ENCODE results near the gene CPT2.
"Not testable (repeated sequence)": the region's sequence is repeated elsewhere in the genome, so short reads cannot be mapped to it uniquely, and the experiment has no call there.

The CPT2 gene

GRCh38 chr1:53180226-53180625, 16.4 kb upstream of the CPT2 start:
- no peak for FAIRE-seq
- TF ChIP-seq POLR2AphosphoS5 (IDR thresholded peaks at IDR 0.05; ENCODE audit: low read depth, low read length) (no peak), SPI1 (IDR thresholded peaks at IDR 0.05; ENCODE audit: low read depth, low read length) (no peak), POLR2A (IDR thresholded peaks at IDR 0.05; ENCODE audit: low read depth, low read length) (no peak), TAF1 (IDR thresholded peaks at IDR 0.05; ENCODE audit: low read depth, low read length) (no peak), PAX5 (IDR thresholded peaks at IDR 0.05; ENCODE audit: insufficient read depth, low read length, severe bottlenecking) (no peak), POU2F2 (IDR thresholded peaks at IDR 0.05; ENCODE audit: low read depth, low read length) (no peak)
- DNase-seq (ENCODE audit: insufficient read length, low spot score), result no peak

GRCh38 chr1:53180951-53181350, 15.7 kb upstream of the CPT2 start:
- DNase-seq (ENCODE audit: insufficient read length, low spot score) (no peak), FAIRE-seq (no peak)
- TF ChIP-seq POLR2AphosphoS5 (IDR thresholded peaks at IDR 0.05; ENCODE audit: low read depth, low read length) (no peak), POLR2A (IDR thresholded peaks at IDR 0.05; ENCODE audit: low read depth, low read length) (no peak), POU2F2 (IDR thresholded peaks at IDR 0.05; ENCODE audit: low read depth, low read length) (no peak), SPI1 (IDR thresholded peaks at IDR 0.05; ENCODE audit: low read depth, low read length) (no peak), TAF1 (IDR thresholded peaks at IDR 0.05; ENCODE audit: low read depth, low read length) (no peak), PAX5 (IDR thresholded peaks at IDR 0.05; ENCODE audit: insufficient read depth, low read length, severe bottlenecking) (no peak)

DNA sequence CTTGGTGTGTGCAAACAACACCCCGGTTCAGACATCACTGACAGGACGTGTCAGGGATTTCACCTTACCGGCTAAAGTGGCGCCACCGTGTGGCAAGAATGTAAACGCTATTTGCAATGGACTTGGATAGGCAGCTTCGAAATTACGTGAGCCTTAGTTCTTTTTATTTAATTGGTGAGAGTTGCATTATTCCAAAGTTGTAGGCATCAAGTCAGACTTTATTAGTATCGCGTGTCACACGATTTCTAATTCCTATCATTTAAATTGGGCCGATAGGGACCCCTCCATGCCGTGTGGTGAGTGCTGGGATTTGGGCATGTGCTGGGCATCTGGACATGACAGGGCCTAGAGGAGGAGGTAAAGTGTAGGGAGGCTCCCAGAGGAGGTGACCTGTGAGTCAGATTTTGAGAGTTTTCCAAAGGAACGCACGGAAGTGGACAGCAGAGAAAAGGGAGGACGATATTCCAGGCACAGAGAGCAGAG, 14.5 kb upstream of the CPT2 start:
- peak; percentile 91 for FAIRE-seq

GRCh38 chr1:53182716-53183094, 13.9 kb upstream of the CPT2 start:
- no peak for TF ChIP-seq POLR2A (IDR thresholded peaks at IDR 0.05; ENCODE audit: low read depth, low read length)
- TF ChIP-seq POU2F2 (IDR thresholded peaks at IDR 0.05; ENCODE audit: low read depth, low read length), result no peak
- no peak for TF ChIP-seq TAF1 (IDR thresholded peaks at IDR 0.05; ENCODE audit: low read depth, low read length)
- no peak for TF ChIP-seq POLR2AphosphoS5 (IDR thresholded peaks at IDR 0.05; ENCODE audit: low read depth, low read length)
- no peak for TF ChIP-seq PAX5 (IDR thresholded peaks at IDR 0.05; ENCODE audit: insufficient read depth, low read length, severe bottlenecking)
- no peak for TF ChIP-seq SPI1 (IDR thresholded peaks at IDR 0.05; ENCODE audit: low read depth, low read length)
- DNase-seq (ENCODE audit: insufficient read length, low spot score) (no peak), FAIRE-seq (no peak)

More for the DNA sequence above, 14.5 kb upstream of the CPT2 start:
- TF ChIP-seq POLR2AphosphoS5 (IDR thresholded peaks at IDR 0.05; ENCODE audit: low read depth, low read length) (no peak), POLR2A (IDR thresholded peaks at IDR 0.05; ENCODE audit: low read depth, low read length) (no peak), TAF1 (IDR thresholded peaks at IDR 0.05; ENCODE audit: low read depth, low read length) (no peak), PAX5 (IDR thresholded peaks at IDR 0.05; ENCODE audit: insufficient read depth, low read length, severe bottlenecking) (no peak), SPI1 (IDR thresholded peaks at IDR 0.05; ENCODE audit: low read depth, low read length) (no peak), POU2F2 (IDR thresholded peaks at IDR 0.05; ENCODE audit: low read depth, low read length) (no peak)
- peak; percentile 54 for DNase-seq (ENCODE audit: insufficient read length, low spot score)

- FAIRE-seq (no peak), DNase-seq (ENCODE audit: insufficient read length, low spot score) (no peak)
- TF ChIP-seq PAX5 (IDR thresholded peaks at IDR 0.05; ENCODE audit: insufficient read depth, low read length, severe bottlenecking) (no peak), POLR2A (IDR thresholded peaks at IDR 0.05; ENCODE audit: low read depth, low read length) (no peak), POLR2AphosphoS5 (IDR thresholded peaks at IDR 0.05; ENCODE audit: low read depth, low read length) (no peak), TAF1 (IDR thresholded peaks at IDR 0.05; ENCODE audit: low read depth, low read length) (no peak), SPI1 (IDR thresholded peaks at IDR 0.05; ENCODE audit: low read depth, low read length) (no peak), POU2F2 (IDR thresholded peaks at IDR 0.05; ENCODE audit: low read depth, low read length) (no peak)
Observed at GRCh38 chr1:53183095-53183990, 13.3 kb upstream of the CPT2 start.

DNA sequence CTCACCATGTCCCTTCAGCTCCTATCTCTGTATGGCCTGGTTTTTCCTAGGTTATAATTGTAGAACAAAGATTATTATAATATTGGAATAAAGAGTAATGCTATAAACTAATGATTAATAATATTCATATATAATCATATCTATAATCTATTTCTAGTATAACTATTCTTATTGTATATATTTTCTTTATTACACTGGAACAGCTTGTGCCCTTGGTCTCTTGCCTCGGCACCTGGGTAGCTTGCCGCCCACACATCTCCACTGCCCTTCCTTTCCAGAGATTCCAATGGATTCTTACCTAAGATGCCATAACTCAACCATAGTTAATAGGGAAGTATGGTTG, 10.7 kb upstream of the CPT2 start:
- not testable (repeated sequence) for FAIRE-seq; DNase-seq (ENCODE audit: insufficient read length, low spot score)

GRCh38 chr1:53186533-53186932, 10.1 kb upstream of the CPT2 start:
- no peak for TF ChIP-seq TAF1 (IDR thresholded peaks at IDR 0.05; ENCODE audit: low read depth, low read length)
- TF ChIP-seq POLR2AphosphoS5 (IDR thresholded peaks at IDR 0.05; ENCODE audit: low read depth, low read length), result no peak
- no peak for TF ChIP-seq POU2F2 (IDR thresholded peaks at IDR 0.05; ENCODE audit: low read depth, low read length)
- no peak for TF ChIP-seq PAX5 (IDR thresholded peaks at IDR 0.05; ENCODE audit: insufficient read depth, low read length, severe bottlenecking)
- no peak for TF ChIP-seq SPI1 (IDR thresholded peaks at IDR 0.05; ENCODE audit: low read depth, low read length)
- TF ChIP-seq POLR2A (IDR thresholded peaks at IDR 0.05; ENCODE audit: low read depth, low read length), result no peak
- no peak for FAIRE-seq

DNA sequence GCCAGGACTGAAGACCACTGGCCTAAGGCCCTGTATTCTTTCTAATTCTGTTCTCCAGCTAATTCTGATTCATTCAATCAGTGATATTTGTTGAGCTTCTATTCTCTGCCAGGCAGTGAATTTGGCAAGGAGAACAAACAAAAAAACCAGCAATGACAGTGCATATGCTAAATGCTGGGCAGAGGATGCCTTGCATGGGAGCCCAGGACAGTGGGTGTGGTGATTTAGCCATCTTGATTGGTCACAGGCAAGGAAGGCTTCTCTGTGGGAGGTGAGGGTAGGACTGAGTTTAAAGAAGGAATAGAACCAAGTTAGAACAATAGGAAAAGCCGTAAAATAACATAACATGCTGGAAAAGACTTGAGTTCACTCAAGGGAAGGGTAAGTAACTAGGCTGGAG, 9.2 kb upstream of the CPT2 start:
- TF ChIP-seq POLR2AphosphoS5 (IDR thresholded peaks at IDR 0.05; ENCODE audit: low read depth, low read length), result no peak
- TF ChIP-seq SPI1 (IDR thresholded peaks at IDR 0.05; ENCODE audit: low read depth, low read length), result no peak
- no peak for TF ChIP-seq POU2F2 (IDR thresholded peaks at IDR 0.05; ENCODE audit: low read depth, low read length)
- no peak for TF ChIP-seq PAX5 (IDR thresholded peaks at IDR 0.05; ENCODE audit: insufficient read depth, low read length, severe bottlenecking)
- no peak for TF ChIP-seq TAF1 (IDR thresholded peaks at IDR 0.05; ENCODE audit: low read depth, low read length)
- TF ChIP-seq POLR2A (IDR thresholded peaks at IDR 0.05; ENCODE audit: low read depth, low read length), result no peak
- no peak for FAIRE-seq
- no peak for DNase-seq (ENCODE audit: insufficient read length, low spot score)

More at GRCh38 chr1:53186533-53186932, 10.1 kb upstream of the CPT2 start:
- DNase-seq (ENCODE audit: insufficient read length, low spot score), result no peak

DNA sequence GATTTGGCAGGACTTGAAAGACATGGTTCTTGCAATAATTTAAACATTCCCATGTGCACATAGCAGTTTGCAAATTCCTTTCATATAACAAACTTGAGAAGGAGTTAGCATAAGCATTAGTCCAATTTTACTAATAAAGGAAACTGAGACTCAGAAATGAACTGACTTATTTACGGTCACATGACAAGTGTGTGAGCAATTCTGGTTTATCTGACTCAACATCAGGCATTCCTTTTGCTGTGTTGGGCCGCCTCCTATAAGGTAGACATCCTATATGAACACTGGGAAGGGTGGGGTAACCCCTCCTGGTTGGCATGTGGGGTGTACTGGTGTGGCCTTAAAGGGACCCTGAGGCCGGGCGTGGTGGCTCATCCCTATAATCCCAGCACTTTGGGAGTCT, 8.5 kb upstream of the CPT2 start:
- TF ChIP-seq POLR2A (IDR thresholded peaks at IDR 0.05; ENCODE audit: low read depth, low read length) (no peak), TAF1 (IDR thresholded peaks at IDR 0.05; ENCODE audit: low read depth, low read length) (no peak), POU2F2 (IDR thresholded peaks at IDR 0.05; ENCODE audit: low read depth, low read length) (no peak), PAX5 (IDR thresholded peaks at IDR 0.05; ENCODE audit: insufficient read depth, low read length, severe bottlenecking) (no peak), SPI1 (IDR thresholded peaks at IDR 0.05; ENCODE audit: low read depth, low read length) (no peak), POLR2AphosphoS5 (IDR thresholded peaks at IDR 0.05; ENCODE audit: low read depth, low read length) (no peak)
- FAIRE-seq, result no peak
- DNase-seq (ENCODE audit: insufficient read length, low spot score), result no peak

Data from GM12891 (cell line).